Measurements from ENCODE around the gene BIRC2. TPM values are rescaled to one million over a fixed set of nuclear protein-coding genes. Genes with fewer than 3 reads are reported as not detected.
A peak's percentile ranks its signal among the peaks of the same experiment; 100 is the strongest.

BIRC2 gene
- total and polyA plus RNA-seq, 9 of the 15 experiments (the other 6 are each of a cell fraction or from before 2014, with no cell fraction given): 14.3 to 45.9 (median 20.7) TPM

- H3K27ac ChIP-seq (ENCODE audit: extremely low read depth, low read depth, low read length): no peak overlapping the region
- peaks cover 3% of the 10 kb centered on the region; the same call in 2 of the 3 replicates for H3K36me3 ChIP-seq (ENCODE audit: control insufficient read depth, insufficient read depth, low read length)
- no peak overlapping the region for H3K9ac ChIP-seq (ENCODE audit: insufficient read depth in 1 of 2, low read depth in 2 of 2, low read length in 2 of 2)
- no peak for DNase-seq (ENCODE audit: extremely low read depth in 1 of 4, low spot score in 3 of 4)
- no peak for ATAC-seq
- TF ChIP-seq NFIC (IDR thresholded peaks at IDR 0.05) (peak; percentile 82), NFIX (CRISPR knock-in tag; IDR thresholded peaks at IDR 0.05; ENCODE audit: low read depth) (0 out of 2 replicates have a peak, but pooled peaks have one; percentile 27), XRCC3 (IDR thresholded peaks at IDR 0.05) (no peak)
- no peaks in the 10 kb centered on the region for H3K27me3 ChIP-seq (ENCODE audit: control insufficient read depth in 2 of 2, insufficient read depth in 2 of 2, low read length in 2 of 2)
- intact Hi-C loops (cut with micrococcal nuclease): no loop called here
- 80% methylated on average over 2 of the region's 2 CpGs for WGBS (ENCODE audit: insufficient coverage, low coverage, missing lambda C conversion rate)
- H3K4me3 ChIP-seq: no peak overlapping the region
- ChIA-PET CTCF (ENCODE audit: low intra/inter-chr PET ratio) (no interaction called here), POLR2A (interaction anchor here (0.8 kb wide), 1 partner anchor 13 kb away, joined by 3 read pairs; no protein-coding TSS in a partner anchor)
- no peak overlapping the region for H2AFZ ChIP-seq (ENCODE audit: low read depth, low read length)
- no peaks in the 10 kb centered on the region for H3K4me1 ChIP-seq (replicated peaks in 1 of 2; ENCODE audit: control insufficient read depth in 2 of 2, insufficient read depth in 2 of 2, low read length in 2 of 2)
- H3K79me2 ChIP-seq (ENCODE audit: control insufficient read depth, insufficient read depth, low read length): peaks cover 11% of the 10 kb centered on the region; the same call in 2 of the 3 replicates
- no peaks in the 10 kb centered on the region for H4K20me1 ChIP-seq (replicated peaks; ENCODE audit: control insufficient read depth, insufficient read depth, low read length)
- no peaks in the 10 kb centered on the region for H3K9me1 ChIP-seq (ENCODE audit: control insufficient read depth, insufficient read depth, low read length)
- no peak for FAIRE-seq
- no TSS peak for BruUV-seq (replicated peaks)
- H3K9me3 ChIP-seq (replicated peaks; ENCODE audit: control insufficient read depth, insufficient read depth, low read depth, low read length): no peaks in the 10 kb centered on the region
- no peak overlapping the region for H3K4me2 ChIP-seq (ENCODE audit: insufficient read depth, low read length)
- in situ Hi-C loops (cut with MboI): no loop called here
Observed at GRCh38 chr11:102426000-102426399, 79.0 kb downstream of the BIRC2 start.

GRCh38 chr11:102426570-102426969 lies 79.6 kb downstream of the BIRC2 start:
- Histone ChIP-seq H3K27ac (ENCODE audit: extremely low read depth, low read depth, low read length) (no peak overlapping the region), H3K9ac (ENCODE audit: insufficient read depth in 1 of 2, low read depth in 2 of 2, low read length in 2 of 2) (no peak overlapping the region), H3K79me2 (ENCODE audit: control insufficient read depth, insufficient read depth, low read length) (peaks cover 11% of the 10 kb centered on the region; the same call in 1 of the 3 replicates), H3K27me3 (ENCODE audit: control insufficient read depth in 2 of 2, insufficient read depth in 2 of 2, low read length in 2 of 2) (no peaks in the 10 kb centered on the region), H3K4me3 (no peak overlapping the region), H4K20me1 (replicated peaks; ENCODE audit: control insufficient read depth, insufficient read depth, low read length) (no peaks in the 10 kb centered on the region), H3K9me3 (replicated peaks; ENCODE audit: control insufficient read depth, insufficient read depth, low read depth, low read length) (no peaks in the 10 kb centered on the region; the same call in 1 of the 2 replicates), H3K36me3 (ENCODE audit: control insufficient read depth, insufficient read depth, low read length) (peaks cover 7% of the 10 kb centered on the region), H3K4me2 (ENCODE audit: insufficient read depth, low read length) (no peak overlapping the region), H3K9me1 (ENCODE audit: control insufficient read depth, insufficient read depth, low read length) (no peaks in the 10 kb centered on the region), H3K4me1 (replicated peaks in 1 of 2; ENCODE audit: control insufficient read depth in 2 of 2, insufficient read depth in 2 of 2, low read length in 2 of 2) (no peaks in the 10 kb centered on the region), H2AFZ (ENCODE audit: low read depth, low read length) (no peak overlapping the region)
- CTCF ChIA-PET (ENCODE audit: low intra/inter-chr PET ratio): no interaction called here
- ATAC-seq (no peak), DNase-seq (ENCODE audit: extremely low read depth in 1 of 4, low spot score in 3 of 4) (no peak), FAIRE-seq (no peak)
- POLR2A ChIA-PET: no interaction called here
- BruUV-seq (replicated peaks): no TSS peak
- intact Hi-C loops (cut with micrococcal nuclease): no loop called here
- in situ Hi-C loops (cut with MboI): no loop called here
- no peak for TF ChIP-seq MBD2 (IDR thresholded peaks at IDR 0.05; ENCODE audit: borderline replicate concordance, low read depth)
- TF ChIP-seq PCBP1 (IDR thresholded peaks at IDR 0.05; ENCODE audit: low read depth, low read length, poor library complexity, severe bottlenecking): peak; percentile 41
- no peak for TF ChIP-seq SAFB2 (IDR thresholded peaks at IDR 0.05; ENCODE audit: borderline replicate concordance, low read depth, low read length, severe bottlenecking)
- no peak for TF ChIP-seq TRIM28 (IDR thresholded peaks at IDR 0.05)
- no peak for TF ChIP-seq NFIX (CRISPR knock-in tag; IDR thresholded peaks at IDR 0.05; ENCODE audit: low read depth)
- TF ChIP-seq ZNF165 (CRISPR knock-in tag; IDR thresholded peaks at IDR 0.05; ENCODE audit: borderline replicate concordance): no peak
- TF ChIP-seq U2AF2 (optimal IDR thresholded peaks at IDR 0.05; ENCODE audit: low read depth, low read length): no peak
- no peak for TF ChIP-seq ETV6 (IDR thresholded peaks at IDR 0.05; ENCODE audit: borderline replicate concordance in 1 of 2, low read depth in 2 of 2, low read length in 1 of 2)
- TF ChIP-seq ETV6 (CRISPR knock-in tag; IDR thresholded peaks at IDR 0.05; ENCODE audit: borderline replicate concordance): no peak
- TF ChIP-seq CBX2 (IDR thresholded peaks at IDR 0.05; ENCODE audit: insufficient read depth, low read length, poor library complexity, severe bottlenecking): no peak
- TF ChIP-seq ZNF23 (CRISPR knock-in tag; IDR thresholded peaks at IDR 0.05): no peak
- no peak for TF ChIP-seq NCOA1 (IDR thresholded peaks at IDR 0.05; ENCODE audit: low read depth)
- TF ChIP-seq HNRNPL (IDR thresholded peaks at IDR 0.05; ENCODE audit: low read depth, low read length): no peak
- no peak for TF ChIP-seq ZNF740 (CRISPR knock-in tag; IDR thresholded peaks at IDR 0.05)
- TF ChIP-seq ZNF740 (tag; IDR thresholded peaks at IDR 0.05): peak in 1 of 2 experiments; percentile 40; a peak in 1 of 4 replicates
- TF ChIP-seq HCFC1 (IDR thresholded peaks at IDR 0.05; ENCODE audit: low read depth, low read length): no peak
- TF ChIP-seq TCF7 (IDR thresholded peaks at IDR 0.05; ENCODE audit: borderline replicate concordance): no peak

All from K562 (cell line).